Kidney capillary endothelial cell (primary cell): ENCODE measurements around the gene SCEL.
"Not testable (repeated sequence)": the region's sequence is repeated elsewhere in the genome, so short reads cannot be mapped to it uniquely, and the experiment has no call there.

ENCODE experiments used
- DNase-seq: peaks from one replicate; pipeline ENCODE4 v3.0.0-alpha.2; 2018; ENCODE audit warnings: low spot score

The SCEL gene

GRCh38 chr13:77662831-77663230 lies 127.3 kb downstream of the SCEL start:
- DNase-seq: not testable (repeated sequence)

GRCh38 chr13:77674852-77675251 lies 139.3 kb downstream of the SCEL start:
- DNase-seq: no peak

- no peak for DNase-seq
Measured at GRCh38 chr13:77678691-77679235, 143.3 kb downstream of the SCEL start.

GRCh38 chr13:77687799-77688198 lies 152.3 kb downstream of the SCEL start:
- no peak for DNase-seq

- DNase-seq: no peak
Measured at GRCh38 chr13:77691871-77692270, 156.4 kb downstream of the SCEL start.

GRCh38 chr13:77692746-77693448 lies 157.4 kb downstream of the SCEL start:
- no peak for DNase-seq

GRCh38 chr13:77693449-77693940 lies 158.0 kb downstream of the SCEL start:
- DNase-seq: no peak
